Stimulated activated naive CD8-positive, alpha-beta T cell treated with anti-CD3 and anti-CD28 coated beads, Interleukin-15, Interleukin-2, amounts not matched to agents 100 U/mL and 50 U/mL, for 24 hours (primary cell): ENCODE measurements around the gene POLR1E.

Source experiments
- ATAC-seq: fragments of 150-1000 bp; cut with Tn5 transposase; one replicate; pipeline ENCODE4 v1.10.0; 2021
- DNase-seq: peaks from one replicate; pipeline ENCODE4 v3.0.0; 2021

POLR1E gene, protein sequence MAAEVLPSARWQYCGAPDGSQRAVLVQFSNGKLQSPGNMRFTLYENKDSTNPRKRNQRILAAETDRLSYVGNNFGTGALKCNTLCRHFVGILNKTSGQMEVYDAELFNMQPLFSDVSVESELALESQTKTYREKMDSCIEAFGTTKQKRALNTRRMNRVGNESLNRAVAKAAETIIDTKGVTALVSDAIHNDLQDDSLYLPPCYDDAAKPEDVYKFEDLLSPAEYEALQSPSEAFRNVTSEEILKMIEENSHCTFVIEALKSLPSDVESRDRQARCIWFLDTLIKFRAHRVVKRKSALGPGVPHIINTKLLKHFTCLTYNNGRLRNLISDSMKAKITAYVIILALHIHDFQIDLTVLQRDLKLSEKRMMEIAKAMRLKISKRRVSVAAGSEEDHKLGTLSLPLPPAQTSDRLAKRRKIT

DNA sequence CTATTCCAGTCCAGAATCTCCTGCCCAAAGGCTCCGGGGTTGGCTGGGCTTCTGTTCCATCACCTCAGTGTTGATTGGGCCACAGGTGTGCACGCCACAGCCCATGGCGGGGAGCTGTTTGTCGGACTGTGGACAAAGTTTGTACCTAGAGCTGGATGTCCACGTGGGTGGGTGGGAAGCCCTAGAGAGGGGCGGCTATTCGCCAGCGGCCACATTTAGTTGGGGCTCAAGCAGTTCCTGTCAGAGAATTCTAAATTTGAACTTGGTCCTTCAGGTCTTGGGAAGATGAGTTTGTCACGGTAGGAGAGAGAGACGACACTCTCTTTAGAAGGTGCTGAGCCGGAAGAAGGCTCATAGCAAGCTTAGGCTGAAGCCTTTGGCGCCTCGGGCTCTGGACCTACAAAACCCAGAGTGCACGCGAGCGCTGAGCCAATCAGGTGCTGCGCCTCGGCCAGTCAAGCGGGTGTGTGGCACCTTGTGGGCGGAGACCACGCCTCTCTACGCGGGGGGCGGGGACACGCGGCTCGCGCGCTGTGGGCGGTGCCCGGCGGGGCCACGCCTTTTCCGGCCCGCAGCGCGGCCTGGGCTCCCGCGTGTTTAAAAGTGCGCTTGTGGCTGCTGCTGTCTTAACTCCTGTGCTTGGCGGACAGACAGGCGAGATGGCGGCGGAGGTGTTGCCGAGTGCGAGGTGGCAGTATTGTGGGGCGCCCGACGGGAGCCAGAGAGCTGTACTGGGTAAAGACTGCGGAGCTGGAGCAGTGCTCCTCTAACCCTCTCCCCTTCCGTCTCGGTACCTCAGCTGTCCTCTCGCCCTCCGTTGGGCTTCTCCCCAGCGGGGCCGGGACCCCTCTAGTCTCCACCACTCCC is at the start of gene POLR1E:
Gene POLR1E, plus strand, starts transcription at position 560 of the 867 bp plus-strand sequence. Its CDS starts 100 bp downstream, at position 660.
- peak; percentile 97 for ATAC-seq
- peak; percentile 98 for DNase-seq

DNA sequence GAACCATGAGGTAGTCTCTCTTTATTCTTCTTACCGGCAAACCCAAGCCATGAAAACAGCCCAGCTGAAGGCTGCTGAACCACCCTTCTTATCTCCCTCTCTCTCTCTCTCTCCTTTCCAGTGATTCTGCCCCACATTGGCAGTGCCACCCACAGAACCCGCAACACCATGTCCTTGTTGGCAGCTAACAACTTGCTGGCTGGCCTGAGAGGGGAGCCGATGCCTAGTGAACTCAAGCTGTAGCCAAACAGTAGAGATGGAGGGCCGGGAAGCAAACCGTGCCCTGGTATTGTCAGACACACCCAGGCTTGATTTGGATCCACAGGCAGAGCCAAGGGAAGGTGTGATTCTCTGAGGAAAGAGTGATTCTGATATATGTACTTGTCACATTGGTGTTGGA is 49.2 kb upstream of the POLR1E start:
- ATAC-seq (no peak), DNase-seq (no peak)

DNA sequence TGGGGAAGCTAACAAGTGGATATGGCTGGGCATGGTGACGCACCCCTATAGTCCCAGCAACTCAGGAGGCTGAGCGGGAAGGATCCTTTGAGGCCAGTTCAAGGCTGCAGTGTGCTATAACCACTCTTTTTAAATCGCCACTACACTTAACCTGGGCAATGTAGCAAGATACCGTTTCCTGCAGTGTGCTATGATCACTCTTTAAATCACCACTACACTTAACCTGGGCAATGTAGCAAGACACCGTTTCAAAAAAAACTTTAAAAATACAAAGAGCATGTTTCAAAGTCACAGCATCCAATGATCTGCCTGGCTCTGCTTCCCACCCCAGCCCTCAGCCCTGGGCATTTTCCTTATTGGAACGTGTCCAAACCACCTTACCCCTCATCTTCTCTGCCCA is 48.7 kb upstream of the POLR1E start:
- ATAC-seq (no peak), DNase-seq (no peak)

GRCh38 chr9:37437621-37438020 is 48.1 kb upstream of the POLR1E start:
- DNase-seq = no peak
- no peak for ATAC-seq

DNA sequence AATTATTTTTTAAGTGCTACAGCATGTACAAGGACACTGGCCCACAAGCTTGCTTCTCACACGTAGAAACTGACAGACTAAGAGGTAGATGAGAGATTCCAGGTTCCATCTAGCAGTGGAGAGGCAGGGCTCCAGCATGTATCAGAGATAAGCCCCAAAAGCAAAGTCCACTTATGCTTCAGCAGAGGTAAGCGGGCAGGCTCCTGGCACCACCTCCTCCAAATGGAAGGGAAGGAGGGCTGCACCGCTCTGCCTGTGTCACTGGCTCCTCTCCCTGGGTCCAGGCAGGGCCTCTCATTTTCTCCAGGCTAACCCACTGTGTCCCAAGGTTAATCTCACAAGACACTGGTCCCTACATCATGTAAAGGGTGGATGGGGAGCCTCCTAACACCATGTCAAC is 47.4 kb upstream of the POLR1E start:
- DNase-seq (no peak), ATAC-seq (no peak)

DNA sequence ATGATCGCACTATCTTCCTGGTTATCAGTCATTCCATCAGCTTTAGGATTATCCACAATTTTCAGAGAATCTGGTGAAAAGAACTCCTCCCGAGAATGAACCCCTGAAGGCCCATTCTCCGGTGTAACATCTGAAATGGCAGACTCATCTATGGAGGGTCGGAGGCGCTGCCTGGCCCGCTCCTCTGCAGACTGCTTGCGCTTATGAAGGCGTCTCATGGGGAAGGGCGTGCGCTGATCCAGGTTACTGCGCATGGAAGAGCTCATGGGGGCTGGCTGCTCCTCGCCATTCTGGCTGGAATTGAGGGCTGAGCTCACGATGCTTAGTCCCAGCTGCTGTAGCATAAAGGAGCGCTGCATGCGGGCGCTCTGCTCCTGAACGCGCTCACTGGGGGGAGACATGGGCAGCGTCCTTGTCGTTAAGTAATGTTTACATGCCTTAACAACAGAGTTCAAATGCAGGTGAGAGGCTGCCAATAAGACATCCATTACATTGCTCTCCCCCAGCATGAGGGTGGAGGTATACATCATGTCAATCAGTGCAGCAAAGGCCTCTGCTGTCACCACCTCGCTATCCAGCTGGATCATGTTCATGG is 43.9 kb upstream of the POLR1E start:
- ATAC-seq (peak; percentile 23), DNase-seq (no peak)

DNA sequence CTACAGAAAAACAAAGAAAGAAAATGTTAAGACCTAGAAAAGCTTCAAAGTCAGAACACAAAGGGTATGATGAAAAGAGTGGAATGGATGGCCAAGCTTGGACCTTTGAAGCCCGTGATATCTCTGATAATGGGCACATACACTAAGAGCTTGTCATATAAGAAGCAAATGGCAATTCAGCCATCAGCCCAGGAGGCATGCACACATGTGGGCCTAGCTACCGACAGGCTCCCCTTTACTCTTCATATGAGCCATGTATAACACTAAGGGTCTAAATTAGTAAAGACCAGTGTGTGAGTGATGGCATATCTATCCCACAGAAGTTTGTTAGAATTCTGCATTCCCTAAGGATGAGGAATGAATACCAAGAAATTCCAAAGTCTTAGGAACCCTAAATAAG is 43.2 kb upstream of the POLR1E start:
- DNase-seq = no peak
- ATAC-seq = no peak

DNA sequence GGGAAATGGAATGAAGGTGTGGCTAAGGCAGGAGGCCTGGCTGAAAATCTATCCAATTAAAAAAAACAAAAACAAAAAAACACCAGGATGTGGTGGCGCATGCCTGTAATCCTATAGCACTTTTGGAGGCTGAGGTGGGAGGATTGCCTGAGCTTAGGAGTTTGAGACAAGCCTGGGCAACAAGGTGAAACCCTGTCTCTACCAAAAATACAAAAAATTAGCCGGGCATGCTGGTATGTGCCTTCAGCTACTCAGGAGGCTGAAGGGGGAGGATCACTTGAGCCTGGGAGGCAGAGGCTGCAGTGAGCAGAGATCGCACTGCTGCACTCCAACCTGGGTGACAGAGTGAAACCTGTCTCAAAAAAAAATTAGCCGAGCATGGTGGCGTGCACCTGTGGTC is 42.2 kb upstream of the POLR1E start:
- no peak for ATAC-seq

DNA sequence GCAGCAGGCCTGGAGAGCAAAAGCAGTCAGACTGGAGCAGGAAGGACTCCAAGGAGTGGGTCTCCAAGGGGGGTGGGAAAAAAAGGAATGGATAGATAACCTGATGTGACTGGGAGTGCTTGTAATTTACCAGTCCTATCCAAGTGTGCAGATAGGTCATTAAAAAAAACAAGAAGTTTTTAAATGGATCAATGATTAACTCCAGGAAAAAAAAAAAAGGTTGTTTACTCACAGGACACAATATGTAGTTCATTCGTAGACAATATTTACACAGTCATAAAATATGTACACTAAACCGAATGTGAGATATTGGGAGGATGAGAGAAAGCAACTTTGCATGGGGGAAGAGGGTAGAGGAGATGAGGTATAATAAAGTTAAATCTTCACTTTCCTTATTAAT is 40.9 kb upstream of the POLR1E start:
- ATAC-seq (no peak), DNase-seq (no peak)

More for the DNA sequence above, 42.2 kb upstream of the POLR1E start:
- DNase-seq = no peak

- DNase-seq = no peak
- no peak for ATAC-seq
These were observed 39.9 kb upstream of the POLR1E start for GRCh38 chr9:37445832-37446231.

DNA sequence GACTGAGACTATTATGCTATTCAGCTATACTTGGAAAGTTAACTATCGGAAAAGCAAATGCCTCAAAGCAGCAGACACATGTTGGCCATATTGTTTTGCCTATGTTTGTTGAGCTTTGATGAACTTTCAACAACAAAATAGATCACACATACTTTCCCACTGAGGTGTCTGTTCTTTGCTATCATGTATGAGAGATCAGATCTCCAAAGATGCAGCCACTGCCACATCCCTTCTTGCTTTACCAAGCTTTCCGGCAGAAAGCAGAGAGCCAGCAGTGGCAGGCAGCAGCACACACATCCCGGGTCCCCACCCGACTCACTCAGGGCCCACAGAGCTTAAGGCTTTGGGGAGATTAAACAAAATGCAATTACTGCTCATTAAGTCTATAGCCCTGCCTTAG is 39.3 kb upstream of the POLR1E start:
- DNase-seq = no peak
- ATAC-seq = no peak

- ATAC-seq (no peak), DNase-seq (no peak)
These were observed 38.6 kb upstream of the POLR1E start for GRCh38 chr9:37447111-37447510.

DNA sequence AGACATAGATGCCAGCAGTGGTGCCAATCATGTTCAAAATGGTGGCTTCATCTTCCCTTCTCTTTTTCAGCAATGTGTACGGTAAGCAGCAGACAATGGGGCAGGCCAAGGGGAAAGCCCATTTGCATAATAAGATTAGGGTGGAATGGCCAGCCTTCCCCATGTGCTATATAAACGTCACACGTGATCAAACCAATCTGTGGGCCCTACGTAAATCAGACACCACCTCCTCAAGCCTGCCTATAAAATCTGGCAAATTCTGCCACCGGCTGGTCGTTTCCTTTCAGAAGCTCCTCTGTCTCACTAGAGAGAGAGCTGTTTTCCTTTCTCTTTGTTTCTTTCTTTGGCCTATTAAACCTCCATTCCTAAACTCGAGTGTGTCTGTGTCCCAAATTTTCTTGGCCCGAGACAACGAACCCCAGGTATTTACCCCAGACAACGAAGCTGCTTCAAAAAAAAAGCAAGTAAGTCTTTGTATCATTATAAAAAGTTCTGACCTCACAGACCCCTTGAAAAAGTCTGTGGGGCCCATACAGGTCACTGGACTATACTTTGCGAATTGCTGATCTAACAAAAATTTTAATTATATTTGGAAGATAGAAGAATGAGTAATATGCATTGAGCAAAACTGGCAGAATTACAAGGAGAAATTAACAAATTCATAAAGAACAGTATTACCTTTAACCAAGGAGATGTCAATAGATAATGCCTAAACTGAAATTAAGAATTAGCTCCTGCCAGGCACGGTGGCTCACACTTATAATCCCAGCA is 35.7 kb upstream of the POLR1E start:
- DNase-seq (no peak), ATAC-seq (no peak)

GRCh38 chr9:37451628-37452027 is 34.1 kb upstream of the POLR1E start:
- no peak for ATAC-seq
- no peak for DNase-seq

- ATAC-seq (peak; percentile 20), DNase-seq (no peak)
These were observed 33.1 kb upstream of the POLR1E start for GRCh38 chr9:37452611-37453010.

GRCh38 chr9:37453827-37454226 is 31.9 kb upstream of the POLR1E start:
- no peak for ATAC-seq
- no peak for DNase-seq

DNA sequence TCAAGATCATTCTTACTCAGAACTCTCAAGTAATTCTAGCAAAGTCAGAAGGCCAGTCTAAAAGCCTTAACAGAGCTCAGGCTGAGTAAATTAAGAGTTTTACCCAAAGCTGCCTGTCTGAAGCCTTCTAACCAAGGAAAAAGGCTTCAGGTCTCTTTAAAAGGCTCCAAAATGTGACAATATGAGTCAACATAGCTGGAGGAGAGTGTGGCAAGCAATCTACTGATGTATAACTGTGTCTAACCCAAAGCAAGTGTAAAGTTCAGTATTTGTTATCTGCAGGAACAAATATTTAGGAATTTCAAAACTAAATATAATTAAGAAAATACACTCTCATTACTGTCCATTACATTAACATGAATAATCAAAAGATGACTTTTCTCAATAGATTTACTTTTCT is 31.5 kb upstream of the POLR1E start:
- no peak for DNase-seq
- no peak for ATAC-seq

- ATAC-seq = no peak
- DNase-seq = no peak
These were observed 29.7 kb upstream of the POLR1E start for GRCh38 chr9:37455884-37456647.

GRCh38 chr9:37456817-37457216 is 28.9 kb upstream of the POLR1E start:
- no peak for DNase-seq
- ATAC-seq = no peak

DNA sequence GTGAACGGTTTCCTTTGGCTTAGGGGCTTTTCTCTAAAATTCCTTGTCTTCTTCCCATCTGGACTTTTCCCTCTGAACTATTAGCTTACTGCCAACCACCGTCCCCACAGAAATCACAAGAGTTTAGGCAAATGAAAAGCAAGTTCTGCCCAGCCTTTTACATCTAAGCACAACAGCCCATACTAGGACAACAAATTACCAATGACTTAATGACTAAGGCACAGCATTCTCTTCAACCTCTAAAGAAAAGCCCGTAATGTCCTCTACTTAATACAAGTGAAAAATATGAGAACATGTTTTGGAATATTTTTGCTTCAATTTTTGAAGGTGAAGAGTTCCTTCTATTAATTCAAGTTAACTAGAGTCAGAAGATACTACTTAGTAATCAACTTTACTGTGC is 21.7 kb upstream of the POLR1E start:
- DNase-seq = no peak

More for the DNA sequence above, 21.7 kb upstream of the POLR1E start:
- ATAC-seq = no peak
